SK-N-SH (cell line): ENCODE data around the gene NSUN7. TPM values are rescaled to one million over a fixed set of nuclear protein-coding genes. Genes with fewer than 3 reads are reported as not detected.

ENCODE experiments used
- CTCF ChIA-PET: fragments of 300-600, 350-600 bp; formaldehyde crosslinking; extraction: SDS; loops from one replicate; lab custom pipeline; 2021; lab: Yijun Ruan, JAX
- POLR2A ChIA-PET: fragments of 350-600 bp; sonication (Branson Sonifier 250); formaldehyde crosslinking; extraction: SDS; loops from one replicate; lab custom pipeline; 2020; ENCODE audit warnings: antibody characterized with exemption, inconsistent platforms; lab: Yijun Ruan, JAX
- DNase-seq: peaks from one replicate; pipeline ENCODE4 v3.0.0; 2012
- H2AFZ ChIP-seq: fragments of 200-600 bp; sonication (generic); 2 replicates; pipeline ENCODE4 v1.8.1; 2016; ENCODE audit warnings: antibody characterized with exemption, mild to moderate bottlenecking, low read depth
- H3F3A ChIP-seq: fragments of 200-600 bp; sonication (generic); replicated peaks from 2 replicates; pipeline ENCODE3; 2016; ENCODE audit warnings: antibody characterized with exemption, mild to moderate bottlenecking; ENCODE audit not compliant: insufficient read depth
- H3K27ac ChIP-seq, 2 experiments: fragments of 200-500 bp in 1 of 2; fragments of 200-600 bp in 1 of 2; sonication (Bioruptor generic) in 1 of 2; sonication (generic), shearing (Covaris generic) in 1 of 2; 2 replicates each; pipeline versions ENCODE4 v1.5.1 to v1.6.1; 2014 to 2016; ENCODE audit warnings: low read depth in 2 of 2, inconsistent platforms in 1 of 2, low read length in 1 of 2, mild to moderate bottlenecking in 1 of 2, mixed read lengths in 1 of 2
- H3K27me3 ChIP-seq: fragments of 200-600 bp; sonication (generic), shearing (Covaris generic); 2 replicates; pipeline ENCODE4 v1.6.1; 2016; ENCODE audit warnings: mixed run types; ENCODE audit not compliant: insufficient read depth
- H3K36me3 ChIP-seq, 2 experiments: fragments of 200-500 bp in 1 of 2; fragments of 200-600 bp in 1 of 2; sonication (Bioruptor generic) in 1 of 2; sonication (generic) in 1 of 2; replicated peaks in 1 of 2; 2 replicates each; pipeline versions ENCODE3 to v1.5.1; 2014 to 2016; ENCODE audit warnings: low read length in 1 of 2, mild to moderate bottlenecking in 1 of 2; ENCODE audit not compliant: insufficient read depth in 2 of 2, control insufficient read depth in 1 of 2
- H3K4me1 ChIP-seq, 2 experiments: fragments of 200-500 bp in 1 of 2; fragments of 200-600 bp in 1 of 2; sonication (Bioruptor generic) in 1 of 2; sonication (generic), shearing (Covaris generic) in 1 of 2; 2 replicates each; pipeline versions ENCODE4 v1.5.1 to v1.6.1; 2014 to 2016; ENCODE audit warnings: low read depth in 1 of 2, low read length in 1 of 2, mixed run types in 1 of 2; ENCODE audit not compliant: insufficient read depth in 2 of 2, control insufficient read depth in 1 of 2
- H3K4me2 ChIP-seq: fragments of 200-600 bp; sonication (generic), shearing (Covaris generic); 2 replicates; pipeline ENCODE4 v1.6.1; 2017; ENCODE audit warnings: mixed run types
- H3K4me3 ChIP-seq, 2 experiments: fragments of 200-500 bp in 1 of 2; fragments of 200-600 bp in 1 of 2; sonication (Bioruptor generic) in 1 of 2; sonication (generic), shearing (Covaris generic) in 1 of 2; 2 replicates each; pipeline versions ENCODE4 v1.5.1 to v1.8.1; 2014 to 2016; ENCODE audit warnings: low read depth in 2 of 2, inconsistent platforms in 1 of 2, low read length in 1 of 2, mild to moderate bottlenecking in 1 of 2, mixed read lengths in 1 of 2, moderate library complexity in 1 of 2
- H3K79me2 ChIP-seq: fragments of 200-600 bp; sonication (generic); 2 replicates; pipeline ENCODE4 v1.8.1; 2017; ENCODE audit warnings: mild to moderate bottlenecking; ENCODE audit not compliant: insufficient read depth
- H3K9ac ChIP-seq: fragments of 200-600 bp; sonication (generic); 2 replicates; pipeline ENCODE4 v1.6.1; 2017; ENCODE audit warnings: mixed run types
- H3K9me2 ChIP-seq: fragments of 200-600 bp; sonication (generic); 2 replicates; pipeline ENCODE4 v1.6.1; 2017; ENCODE audit warnings: mixed run types
- H3K9me3 ChIP-seq: fragments of 200-600 bp; sonication (generic); 2 replicates; pipeline ENCODE4 v1.6.1; 2017; ENCODE audit warnings: mixed run types, mild to moderate bottlenecking, moderate library complexity
- H4K20me1 ChIP-seq: fragments of 200-600 bp; sonication (generic); 2 replicates; pipeline ENCODE4 v1.6.1; 2017; ENCODE audit warnings: mild to moderate bottlenecking, mixed run types; ENCODE audit not compliant: insufficient read depth
- CHD2 ChIP-seq: fragments of 150-350 bp; IDR thresholded peaks from 2 replicates; pipeline ENCODE4 v1.6.1; 2018; ENCODE audit warnings: low read length; ENCODE audit not compliant: partially characterized antibody
- EZH2phosphoT487 ChIP-seq: fragments of 200-600 bp; sonication (generic); IDR thresholded peaks from 2 replicates; pipeline ENCODE4 v1.6.1; 2017; ENCODE audit warnings: low read depth, mixed run types, mild to moderate bottlenecking, antibody characterized with exemption, moderate library complexity, borderline replicate concordance
- FOXJ3 ChIP-seq: sonication (generic); formaldehyde crosslinking; IDR thresholded peaks from 2 replicates; pipeline ENCODE4 v1.5.1; 2020; ENCODE audit warnings: mild to moderate bottlenecking, missing genetic modification reagents
- GABPA ChIP-seq: IDR thresholded peaks from 2 replicates; pipeline ENCODE4 v1.4.0; 2012; ENCODE audit warnings: low read depth, mild to moderate bottlenecking
- JUND ChIP-seq: IDR thresholded peaks from 2 replicates; pipeline ENCODE4 v1.4.0; 2012
- MEF2A ChIP-seq: IDR thresholded peaks from 2 replicates; pipeline ENCODE4 v1.4.0; 2012; ENCODE audit warnings: low read depth, borderline replicate concordance
- NFIC ChIP-seq: IDR thresholded peaks from 2 replicates; pipeline ENCODE4 v1.4.0; 2012; ENCODE audit warnings: borderline replicate concordance
- NRF1 ChIP-seq: IDR thresholded peaks from 2 replicates; pipeline ENCODE4 v1.6.1; 2012; ENCODE audit warnings: low read depth, mild to moderate bottlenecking, low read length
- PBX3 ChIP-seq: IDR thresholded peaks from 2 replicates; pipeline ENCODE4; 2012
- RAD21 ChIP-seq: IDR thresholded peaks from 2 replicates; pipeline ENCODE4 v1.6.1; 2012; ENCODE audit warnings: mild to moderate bottlenecking, low read length
- REST ChIP-seq: IDR thresholded peaks from 2 replicates; pipeline ENCODE4 v1.6.1; 2012; ENCODE audit warnings: mild to moderate bottlenecking, low read depth, low read length, moderate library complexity
- RFX5 ChIP-seq: IDR thresholded peaks from 2 replicates; pipeline ENCODE4 v1.6.1; 2012; ENCODE audit warnings: mild to moderate bottlenecking, improper control_type of control experiment, low read length
- TAF1 ChIP-seq: IDR thresholded peaks from 2 replicates; pipeline ENCODE4 v1.6.1; 2012; ENCODE audit warnings: low read depth, mild to moderate bottlenecking, low read length, moderate library complexity, borderline replicate concordance
- TCF12 ChIP-seq: IDR thresholded peaks from 2 replicates; pipeline ENCODE4 v1.4.0; 2012
- USF1 ChIP-seq: IDR thresholded peaks from 2 replicates; pipeline ENCODE4 v1.4.0; 2012; ENCODE audit warnings: low read depth, borderline replicate concordance
- USF2 ChIP-seq: fragments of 150-350 bp; IDR thresholded peaks from 2 replicates; pipeline ENCODE4 v1.6.1; 2017; ENCODE audit warnings: antibody characterized with exemption, low read length, low read depth, borderline replicate concordance
- WGBS: methylation state at CpG from one replicate; pipeline ENCODE4 v1.1.6; 2017; ENCODE audit warnings: low lambda C conversion rate; 5-methylcytosine and 5-hydroxymethylcytosine counted together
- polyA plus RNA-seq, 3 experiments: library from polyadenylated mRNA; depleted of rRNA; stranded (reverse); fragments of >200 nt; gene quantifications; 2 replicates each; pipeline ENCODE4 v1.2.3, GENCODE V29; 2012
- TF ChIP-seq, protein P1 (sequence below): fragments of 150-350 bp; IDR thresholded peaks from 2 replicates; pipeline ENCODE4 v1.6.1; 2016; ENCODE audit warnings: mild to moderate bottlenecking, low read depth, low read length

Gene NSUN7
- polyA plus RNA-seq, 1 of the 3 experiments (the other 2 are of a cell fraction), result 0.28 TPM

- Histone ChIP-seq H3K4me2 (no peak overlapping the region), H3F3A (no peaks in the 10 kb centered on the region), H3K36me3 (peaks cover 0 to 7% of the 10 kb centered on the region in 2 experiments), H3K27ac (no peak overlapping the region), H4K20me1 (no peaks in the 10 kb centered on the region), H3K4me3 (no peak overlapping the region), H3K9me2 (no peaks in the 10 kb centered on the region), H3K27me3 (no peaks in the 10 kb centered on the region), H3K79me2 (no peaks in the 10 kb centered on the region; the same call in none of the 2 replicates), H3K9me3 (no peaks in the 10 kb centered on the region), H3K9ac (no peak overlapping the region), H3K4me1 (peaks cover 0 to 20% of the 10 kb centered on the region in 2 experiments; a peak in 1 of 4 replicates), H2AFZ (no peak overlapping the region)
- ChIA-PET CTCF (interaction anchor here (0.6 to 2.2 kb wide), 4 partner anchors 7 to 382 kb away, joined by 3 to 7 read pairs (median 6); no protein-coding TSS in a partner anchor), POLR2A (no interaction called here)
- TF ChIP-seq USF1 (no peak), NRF1 (no peak), JUND (no peak), RFX5 (no peak), EZH2phosphoT487 (no peak), MEF2A (no peak), TCF12 (no peak), GABPA (no peak), CHD2 (no peak), NFIC (no peak), USF2 (no peak), REST (no peak), PBX3 (no peak), FOXJ3 (CRISPR knock-in tag) (no peak), TAF1 (no peak), RAD21 (no peak)
- TF ChIP-seq, protein P1, sequence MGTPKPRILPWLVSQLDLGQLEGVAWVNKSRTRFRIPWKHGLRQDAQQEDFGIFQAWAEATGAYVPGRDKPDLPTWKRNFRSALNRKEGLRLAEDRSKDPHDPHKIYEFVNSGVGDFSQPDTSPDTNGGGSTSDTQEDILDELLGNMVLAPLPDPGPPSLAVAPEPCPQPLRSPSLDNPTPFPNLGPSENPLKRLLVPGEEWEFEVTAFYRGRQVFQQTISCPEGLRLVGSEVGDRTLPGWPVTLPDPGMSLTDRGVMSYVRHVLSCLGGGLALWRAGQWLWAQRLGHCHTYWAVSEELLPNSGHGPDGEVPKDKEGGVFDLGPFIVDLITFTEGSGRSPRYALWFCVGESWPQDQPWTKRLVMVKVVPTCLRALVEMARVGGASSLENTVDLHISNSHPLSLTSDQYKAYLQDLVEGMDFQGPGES, result no peak
- no peak for DNase-seq
- WGBS, result 86% methylated on average over 4 of the region's 5 CpGs
Observed at GRCh38 chr4:40848251-40848650, 98.5 kb downstream of the NSUN7 start.
